A549 (cell line): ENCODE measurements around the gene CDK9. TPM values are rescaled to one million over a fixed set of nuclear protein-coding genes. Genes with fewer than 3 reads are reported as not detected.
"Not testable (repeated sequence)": the region's sequence is repeated elsewhere in the genome, so short reads cannot be mapped to it uniquely, and the experiment has no call there.

Experiments used
- ATAC-seq, 2 experiments: fragments of 200-7000 bp in 1 of 2; fragments of >200 bp in 1 of 2; cut with Nextera tagmentation in 1 of 2; cut with Tn5 transposase in 1 of 2; 3 replicates each; pipeline versions ENCODE4 v1.8.0 to v1.9.1; 2018 to 2020; ENCODE audit warnings: mild to moderate bottlenecking in 1 of 2, moderate library complexity in 1 of 2
- CTCF ChIA-PET: fragments of 300-600 bp; sonication (Branson Sonifier 250); formaldehyde crosslinking; extraction: SDS; loops from one replicate; lab custom pipeline; 2021; ENCODE audit warnings: antibody characterized with exemption, inconsistent platforms; lab: Yijun Ruan, JAX
- POLR2A ChIA-PET: fragments of 350-600 bp; formaldehyde crosslinking; extraction: SDS; loops from one replicate; lab custom pipeline; 2021; ENCODE audit warnings: antibody characterized with exemption, inconsistent platforms; lab: Yijun Ruan, JAX
- DNase-seq, 2 experiments: peaks; one replicate each; pipeline versions ENCODE4 v3.0.0 to v3.0.0-alpha.2; 2011 to 2016; ENCODE audit warnings: low read depth in 1 of 2, low spot score in 1 of 2
- FAIRE-seq: peaks from 2 replicates; lab custom pipeline; 2011; peaks lifted over from hg19 to GRCh38; lab: Jason Lieb, UNC
- H3K27ac ChIP-seq, 2 experiments: fragments of >200 bp; sonication (Bioruptor Twin); formaldehyde crosslinking; 3 replicates each; pipeline ENCODE4 v1.5.1; 2016 to 2017
- H3K4me1 ChIP-seq: fragments of >200 bp; sonication (Bioruptor Twin); formaldehyde crosslinking; 3 replicates; pipeline ENCODE4 v1.6.1; 2016
- H3K4me2 ChIP-seq: fragments of >200 bp; sonication (Bioruptor Twin); formaldehyde crosslinking; 3 replicates; pipeline ENCODE4 v1.6.1; 2016
- H3K4me3 ChIP-seq: fragments of >200 bp; sonication (Bioruptor Twin); formaldehyde crosslinking; 3 replicates; pipeline ENCODE4 v1.5.1; 2016
- H3K9me3 ChIP-seq: fragments of >200 bp; sonication (Bioruptor Twin); formaldehyde crosslinking; 3 replicates; pipeline ENCODE4 v1.6.1; 2016
- ATOH8 ChIP-seq: fragments of 250-450 bp; sonication (Bioruptor Pico); IDR thresholded peaks from 2 replicates; pipeline ENCODE4 v1.5.0; 2020; ENCODE audit warnings: low read depth, mild to moderate bottlenecking, moderate library complexity
- BCL3 ChIP-seq: fragments of >200 bp; sonication (Bioruptor Twin); formaldehyde crosslinking; IDR thresholded peaks from 3 replicates; pipeline ENCODE4 v1.6.1; 2016
- CEBPB ChIP-seq, 2 experiments: fragments of >200 bp in 1 of 2; sonication (Bioruptor Twin) in 1 of 2; formaldehyde crosslinking in 1 of 2; IDR thresholded peaks; 2 replicates each; pipeline ENCODE4 v1.6.1; 2012 to 2016
- CHD4 ChIP-seq: fragments of 200-600 bp; sonication (generic); IDR thresholded peaks from 2 replicates; pipeline ENCODE4 v1.6.1; 2016; ENCODE audit warnings: antibody characterized with exemption, mild to moderate bottlenecking, borderline replicate concordance
- EHMT2 ChIP-seq: fragments of 200-600 bp; sonication (generic); IDR thresholded peaks from 2 replicates; pipeline ENCODE4 v1.6.1; 2016; ENCODE audit warnings: antibody characterized with exemption, low read depth, mild to moderate bottlenecking, moderate library complexity
- ESRRA ChIP-seq: fragments of 150-350 bp; IDR thresholded peaks from 2 replicates; pipeline ENCODE4 v1.6.1; 2014; ENCODE audit warnings: mild to moderate bottlenecking, low read length, borderline replicate concordance
- GATA3 ChIP-seq: IDR thresholded peaks from 2 replicates; pipeline ENCODE4 v1.6.1; 2012; ENCODE audit warnings: borderline replicate concordance
- HDAC2 ChIP-seq: fragments of 200-600 bp; sonication (generic); IDR thresholded peaks from 2 replicates; pipeline ENCODE4 v1.6.1; 2016
- HEYL ChIP-seq: fragments of 250-450 bp; sonication (Bioruptor Pico); IDR thresholded peaks from 2 replicates; pipeline ENCODE4 v1.8.0; 2021; ENCODE audit warnings: mild to moderate bottlenecking, moderate library complexity
- HOXB13 ChIP-seq: fragments of 250-450 bp; sonication (Bioruptor Pico); IDR thresholded peaks from 2 replicates; pipeline ENCODE4 v1.5.0; 2020; ENCODE audit warnings: low read depth, mild to moderate bottlenecking, moderate library complexity
- JUN ChIP-seq, 2 experiments: fragments of >200 bp; sonication (Bioruptor Twin); formaldehyde crosslinking; IDR thresholded peaks; 2 replicates in 1 of 2; 3 replicates in 1 of 2; pipeline ENCODE4 v1.6.1; 2016 to 2017
- JUNB ChIP-seq: fragments of >200 bp; sonication (Bioruptor Twin); formaldehyde crosslinking; IDR thresholded peaks from 2 replicates; pipeline ENCODE4 v1.6.1; 2016
- MAFK ChIP-seq: fragments of 450-650 bp; IDR thresholded peaks from 2 replicates; pipeline ENCODE4 v1.6.1; 2014; ENCODE audit not compliant: partially characterized antibody
- MAX ChIP-seq: IDR thresholded peaks from 2 replicates; pipeline ENCODE4 v1.6.1; 2012
- MAZ ChIP-seq: fragments of 150-350 bp; IDR thresholded peaks from 2 replicates; pipeline ENCODE4 v1.6.1; 2014; ENCODE audit warnings: antibody characterized with exemption, low read depth, low read length, borderline replicate concordance
- MYC ChIP-seq: IDR thresholded peaks from 2 replicates; pipeline ENCODE4 v1.6.1; 2012; ENCODE audit warnings: mild to moderate bottlenecking, inconsistent platforms, low read length, improper control_type of control experiment, borderline replicate concordance
- NFE2L2 ChIP-seq: fragments of 150-350 bp; conservative IDR thresholded peaks from 2 replicates; pipeline ENCODE4 v1.6.1; 2014; ENCODE audit warnings: low read length
- POLR2A ChIP-seq: IDR thresholded peaks from 2 replicates; pipeline ENCODE4 v1.6.1; 2012; ENCODE audit warnings: mild to moderate bottlenecking, low read length
- RAD21 ChIP-seq, 2 experiments: fragments of >200 bp in 1 of 2; sonication (Bioruptor Twin) in 1 of 2; formaldehyde crosslinking in 1 of 2; IDR thresholded peaks in 1 of 2; conservative IDR thresholded peaks in 1 of 2; 2 replicates in 1 of 2; 3 replicates in 1 of 2; pipeline ENCODE4 v1.6.1; 2012 to 2018; ENCODE audit warnings: inconsistent platforms in 1 of 2
- RARB ChIP-seq: fragments of 250-450 bp; sonication (Bioruptor Pico); IDR thresholded peaks from 2 replicates; pipeline ENCODE4 v1.8.0; 2021; ENCODE audit warnings: mild to moderate bottlenecking, moderate library complexity
- RFX5 ChIP-seq: fragments of 450-650 bp; IDR thresholded peaks from 2 replicates; pipeline ENCODE4 v1.7.1; 2014; ENCODE audit warnings: antibody characterized with exemption, mild to moderate bottlenecking, moderate library complexity
- RNF2 ChIP-seq: fragments of 200-600 bp; sonication (generic); IDR thresholded peaks from 2 replicates; pipeline ENCODE4 v1.6.1; 2016; ENCODE audit warnings: low read depth, mild to moderate bottlenecking, antibody characterized with exemption, moderate library complexity, borderline replicate concordance
- USF2 ChIP-seq: fragments of 450-650 bp; IDR thresholded peaks from 2 replicates; pipeline ENCODE4 v1.6.1; 2014; ENCODE audit warnings: antibody characterized with exemption
- WGBS: methylation state at CpG from one replicate; pipeline ENCODE4 v1.1.6; 2017; ENCODE audit errors: missing lambda C conversion rate; 5-methylcytosine and 5-hydroxymethylcytosine counted together
- polyA plus RNA-seq, 4 experiments: library from polyadenylated mRNA; depleted of rRNA in 3 of 4; stranded (reverse); fragments of >200 nt; fragmentation: RNase III in 1 of 4; extraction: RNeasy Plus Mini Kit Qiagen cat#74134 plus additional on column Dnase treatment in 1 of 4; gene quantifications; 2 replicates in 3 of 4; 3 replicates in 1 of 4; pipeline ENCODE4 v1.2.3, GENCODE V29; 2011 to 2017
- TF ChIP-seq, protein P1 (sequence below): fragments of 150-350 bp; IDR thresholded peaks from 2 replicates; pipeline ENCODE4 v1.6.1; 2014; ENCODE audit warnings: low read depth, mild to moderate bottlenecking, low read length
- TF ChIP-seq, protein P2 (sequence below): IDR thresholded peaks from 2 replicates; pipeline ENCODE4 v1.6.1; 2012
- TF ChIP-seq, protein P3 (sequence below): fragments of >200 bp; sonication (Bioruptor Twin); formaldehyde crosslinking; IDR thresholded peaks from 2 replicates; pipeline ENCODE4 v1.6.1; 2016

CDK9 gene
- polyA plus RNA-seq, 2 of the 4 experiments (the other 2 are of a cell fraction): 43.8 to 45.7 TPM

GRCh38 chr9:127833555-127833954, 47.7 kb downstream of the CDK9 start:
- Histone ChIP-seq H3K4me2 (no peak overlapping the region), H3K4me1 (peaks cover 13% of the 10 kb centered on the region), H3K4me3 (no peak overlapping the region), H3K27ac (no peak overlapping the region), H3K9me3 (no peaks in the 10 kb centered on the region)
- WGBS: 49% methylated on average over 1 of the region's 1 CpG
- FAIRE-seq (no peak), DNase-seq (no peak), ATAC-seq (no peak)
- ChIA-PET POLR2A (interaction anchor here (0.6 to 0.7 kb wide), 2 partner anchors 9 to 63 kb away, joined by 3 to 4 read pairs; no protein-coding TSS in a partner anchor), CTCF (interaction anchor here (0.8 to 0.9 kb wide), 2 partner anchors 36 to 243 kb away, joined by 3 to 4 read pairs; no protein-coding TSS in a partner anchor)
- no peak for TF ChIP-seq EHMT2
- TF ChIP-seq RAD21 (conservative IDR thresholded peaks at IDR 0.05 in 1 of 2, IDR thresholded peaks at IDR 0.05 in 1 of 2): no peak
- TF ChIP-seq ESRRA: no peak
- TF ChIP-seq POLR2A: no peak
- no peak for TF ChIP-seq RARB (CRISPR knock-in tag)
- no peak for TF ChIP-seq CHD4
- no peak for TF ChIP-seq JUNB
- TF ChIP-seq BCL3: no peak
- TF ChIP-seq MAZ: no peak
- TF ChIP-seq RNF2: no peak
- TF ChIP-seq MYC: no peak
- no peak for TF ChIP-seq RFX5
- no peak for TF ChIP-seq GATA3
- TF ChIP-seq MAX: no peak
- TF ChIP-seq NFE2L2: no peak
- TF ChIP-seq HOXB13 (CRISPR knock-in tag): no peak
- TF ChIP-seq HDAC2: no peak
- no peak for TF ChIP-seq ATOH8 (CRISPR knock-in tag)
- TF ChIP-seq USF2: no peak
- TF ChIP-seq, all 56 proteins: peak for 0

DNA sequence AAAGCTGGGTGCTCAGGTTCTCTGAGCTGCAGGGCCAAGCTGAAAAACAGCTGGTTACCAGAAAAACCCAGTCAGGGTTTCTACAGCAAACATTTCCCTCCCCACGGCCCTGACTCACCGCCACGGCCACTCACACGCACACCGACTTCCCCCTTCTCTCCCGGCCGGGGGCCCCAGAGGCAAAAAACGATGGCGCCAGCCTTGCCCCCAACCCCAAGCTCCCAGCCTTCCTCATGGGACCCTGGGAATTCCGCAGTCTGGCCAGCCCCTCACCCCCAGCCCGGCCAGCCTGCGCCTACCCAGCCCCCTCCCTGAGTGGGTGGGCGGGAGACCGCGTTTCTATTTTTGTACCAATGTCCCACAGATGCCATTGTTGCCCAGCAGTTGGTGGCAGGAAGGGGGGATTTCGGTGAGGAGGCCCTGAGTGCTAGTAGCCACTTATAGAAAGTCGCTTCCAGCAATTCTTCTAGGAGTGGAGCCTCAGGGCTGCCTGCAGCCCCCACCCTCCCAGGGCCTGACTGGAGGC, 50.2 kb downstream of the CDK9 start:
- no peak for FAIRE-seq
- CTCF ChIA-PET: interaction anchor here (0.7 to 3.2 kb wide), 7 partner anchors 10 to 130 kb away, joined by 3 to 14 read pairs (median 3); no protein-coding TSS in a partner anchor
- WGBS: 73% methylated on average over 12 of the region's 17 CpGs
- no peak overlapping the region for H3K4me2 ChIP-seq
- H3K27ac ChIP-seq: 0 out of 6 replicates have a peak overlapping the region, but pooled peaks of 1 of the 2 experiments have one; percentile 29
- no peaks in the 10 kb centered on the region for H3K9me3 ChIP-seq
- TF ChIP-seq RAD21 (conservative IDR thresholded peaks at IDR 0.05 in 1 of 2, IDR thresholded peaks at IDR 0.05 in 1 of 2) (no peak), RNF2 (no peak), MAZ (no peak), ATOH8 (CRISPR knock-in tag) (no peak), MAFK (no peak), HEYL (CRISPR knock-in tag) (no peak), JUN (IDR thresholded peaks at IDR 0.05) (no peak), RARB (CRISPR knock-in tag) (no peak), CEBPB (IDR thresholded peaks at IDR 0.05) (no peak), JUNB (no peak), GATA3 (no peak), EHMT2 (no peak)
- TF ChIP-seq, protein P1, sequence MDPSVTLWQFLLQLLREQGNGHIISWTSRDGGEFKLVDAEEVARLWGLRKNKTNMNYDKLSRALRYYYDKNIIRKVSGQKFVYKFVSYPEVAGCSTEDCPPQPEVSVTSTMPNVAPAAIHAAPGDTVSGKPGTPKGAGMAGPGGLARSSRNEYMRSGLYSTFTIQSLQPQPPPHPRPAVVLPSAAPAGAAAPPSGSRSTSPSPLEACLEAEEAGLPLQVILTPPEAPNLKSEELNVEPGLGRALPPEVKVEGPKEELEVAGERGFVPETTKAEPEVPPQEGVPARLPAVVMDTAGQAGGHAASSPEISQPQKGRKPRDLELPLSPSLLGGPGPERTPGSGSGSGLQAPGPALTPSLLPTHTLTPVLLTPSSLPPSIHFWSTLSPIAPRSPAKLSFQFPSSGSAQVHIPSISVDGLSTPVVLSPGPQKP: no peak
- TF ChIP-seq, protein P2, sequence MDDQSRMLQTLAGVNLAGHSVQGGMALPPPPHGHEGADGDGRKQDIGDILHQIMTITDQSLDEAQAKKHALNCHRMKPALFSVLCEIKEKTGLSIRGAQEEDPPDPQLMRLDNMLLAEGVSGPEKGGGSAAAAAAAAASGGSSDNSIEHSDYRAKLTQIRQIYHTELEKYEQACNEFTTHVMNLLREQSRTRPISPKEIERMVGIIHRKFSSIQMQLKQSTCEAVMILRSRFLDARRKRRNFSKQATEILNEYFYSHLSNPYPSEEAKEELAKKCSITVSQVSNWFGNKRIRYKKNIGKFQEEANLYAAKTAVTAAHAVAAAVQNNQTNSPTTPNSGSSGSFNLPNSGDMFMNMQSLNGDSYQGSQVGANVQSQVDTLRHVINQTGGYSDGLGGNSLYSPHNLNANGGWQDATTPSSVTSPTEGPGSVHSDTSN: no peak
- TF ChIP-seq, protein P3, sequence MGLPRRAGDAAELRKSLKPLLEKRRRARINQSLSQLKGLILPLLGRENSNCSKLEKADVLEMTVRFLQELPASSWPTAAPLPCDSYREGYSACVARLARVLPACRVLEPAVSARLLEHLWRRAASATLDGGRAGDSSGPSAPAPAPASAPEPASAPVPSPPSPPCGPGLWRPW: no peak
- TF ChIP-seq, all 56 proteins: peak for 0
- DNase-seq (no peak), ATAC-seq (no peak)
- POLR2A ChIA-PET: no interaction called here
- no peak overlapping the region for H3K4me3 ChIP-seq
- peaks cover 12% of the 10 kb centered on the region; the same call in 2 of the 3 replicates for H3K4me1 ChIP-seq

- DNase-seq, POLR2A ChIA-PET, FAIRE-seq, H3K27ac ChIP-seq, H3K4me2 ChIP-seq, ATAC-seq, H3K4me3 ChIP-seq, H3K9me3 ChIP-seq: not testable (repeated sequence)
- CTCF ChIA-PET: interaction anchor here (1.0 to 3.2 kb wide), 5 partner anchors 10 to 131 kb away, joined by 3 to 14 read pairs (median 7); no protein-coding TSS in a partner anchor
- peaks cover 12% of the 10 kb centered on the region; the same call in 2 of the 3 replicates for H3K4me1 ChIP-seq
- 95% methylated on average over 3 of the region's 3 CpGs for WGBS
These were observed 50.7 kb downstream of the CDK9 start for GRCh38 chr9:127836561-127836960.
